ENCODE results near the gene COG5. TPM values are rescaled to one million over a fixed set of nuclear protein-coding genes. Genes with fewer than 3 reads are reported as not detected.

COG5 gene
- total RNA-seq, 1 experiment from 2014 or later: 29.1 TPM

GRCh38 chr7:107173191-107173590 lies 390.5 kb downstream of the COG5 start:
- intact Hi-C loops (cut with micrococcal nuclease; ENCODE audit: unreplicated experiment): no loop called here
- ATAC-seq (no peak), DNase-seq (ENCODE audit: low read depth, low spot score) (no peak)
- TF ChIP-seq CTCF (IDR thresholded peaks at IDR 0.05) (no peak), SIN3A (IDR thresholded peaks at IDR 0.05; ENCODE audit: borderline replicate concordance, insufficient read depth, low read depth, low read length) (no peak), TCF7L2 (IDR thresholded peaks at IDR 0.05; ENCODE audit: low read depth, low read length) (no peak), POLR2AphosphoS5 (IDR thresholded peaks at IDR 0.05; ENCODE audit: low read depth, low read length) (no peak), REST (IDR thresholded peaks at IDR 0.05; ENCODE audit: insufficient read depth in 1 of 2, low read depth in 2 of 2, low read length in 1 of 2) (no peak)
- H3K36me3 ChIP-seq (ENCODE audit: control insufficient read depth, insufficient read depth, low read length): no peaks in the 10 kb centered on the region; the same call in 1 of the 2 replicates
- ChIA-PET CTCF (no interaction called here), POLR2A (no interaction called here)
- BruUV-seq (replicated peaks): no TSS peak
- H3K27ac ChIP-seq (ENCODE audit: low read length): no peak overlapping the region
- no peaks in the 10 kb centered on the region for H3K27me3 ChIP-seq (ENCODE audit: control insufficient read depth, insufficient read depth, low read length)
- H3K9me3 ChIP-seq (ENCODE audit: control insufficient read depth, insufficient read depth, low read depth, low read length): no peaks in the 10 kb centered on the region
- no peak overlapping the region for H3K4me3 ChIP-seq (ENCODE audit: low read depth in 2 of 2, low read length in 2 of 2)
- peaks cover 4% of the 10 kb centered on the region; the same call in 1 of the 2 replicates for H3K4me1 ChIP-seq (ENCODE audit: control insufficient read depth, insufficient read depth, low read length)
- in situ Hi-C loops (cut with HindIII; ENCODE audit: low pct_unique_long_range_greater_than_20kb, low sequenced_read_pairs): no loop called here

GRCh38 chr7:107172276-107173032 lies 391.3 kb downstream of the COG5 start:
- no peak for ATAC-seq
- BruUV-seq (replicated peaks): no TSS peak
- in situ Hi-C loops (cut with HindIII; ENCODE audit: low pct_unique_long_range_greater_than_20kb, low sequenced_read_pairs) (no loop called here), intact Hi-C loops (cut with micrococcal nuclease; ENCODE audit: unreplicated experiment) (no loop called here)
- Histone ChIP-seq H3K36me3 (ENCODE audit: control insufficient read depth, insufficient read depth, low read length) (no peaks in the 10 kb centered on the region; the same call in 1 of the 2 replicates), H3K27me3 (ENCODE audit: control insufficient read depth, insufficient read depth, low read length) (no peaks in the 10 kb centered on the region), H3K4me3 (ENCODE audit: low read depth in 2 of 2, low read length in 2 of 2) (no peak overlapping the region), H3K27ac (ENCODE audit: low read length) (no peak overlapping the region), H3K9me3 (ENCODE audit: control insufficient read depth, insufficient read depth, low read depth, low read length) (no peaks in the 10 kb centered on the region), H3K4me1 (ENCODE audit: control insufficient read depth, insufficient read depth, low read length) (peaks cover 6% of the 10 kb centered on the region; the same call in 1 of the 2 replicates)
- CTCF ChIA-PET: no interaction called here
- no peak for TF ChIP-seq CTCF (IDR thresholded peaks at IDR 0.05)
- TF ChIP-seq REST (IDR thresholded peaks at IDR 0.05; ENCODE audit: insufficient read depth in 1 of 2, low read depth in 2 of 2, low read length in 1 of 2): no peak
- no peak for TF ChIP-seq POLR2AphosphoS5 (IDR thresholded peaks at IDR 0.05; ENCODE audit: low read depth, low read length)
- TF ChIP-seq TCF7L2 (IDR thresholded peaks at IDR 0.05; ENCODE audit: low read depth, low read length): no peak
- TF ChIP-seq SIN3A (IDR thresholded peaks at IDR 0.05; ENCODE audit: borderline replicate concordance, insufficient read depth, low read depth, low read length): no peak
- POLR2A ChIA-PET: interaction anchor here (0.6 kb wide), 1 partner anchor 558 kb away, joined by 3 read pairs; no protein-coding TSS in a partner anchor
- DNase-seq (ENCODE audit: low read depth, low spot score): no peak
